ENCODE data around the gene BICC1.

The BICC1 gene

GRCh38 chr10:58585435-58585834 lies 72.8 kb downstream of the BICC1 start:
- H3K9me3 ChIP-seq (ENCODE audit: insufficient read depth, low read depth, low read length) = no peaks in the 10 kb centered on the region
- H4K20me1 ChIP-seq (ENCODE audit: insufficient read depth, low read length, poor library complexity, severe bottlenecking) = no peaks in the 10 kb centered on the region
- H2AFZ ChIP-seq (ENCODE audit: low read length) = no peak overlapping the region
- no peak overlapping the region for H3K9ac ChIP-seq (ENCODE audit: low read depth, low read length, poor library complexity, severe bottlenecking)
- no peaks in the 10 kb centered on the region for H3K4me1 ChIP-seq (ENCODE audit: insufficient read depth, low read length, poor library complexity, severe bottlenecking)
- no peaks in the 10 kb centered on the region for H3F3A ChIP-seq (ENCODE audit: low read depth)
- H3K4me3 ChIP-seq (ENCODE audit: low read length, poor library complexity, severe bottlenecking) = no peak overlapping the region
- no peaks in the 10 kb centered on the region for H3K27me3 ChIP-seq (ENCODE audit: insufficient read depth, low read length, poor library complexity, severe bottlenecking)
- H3K79me2 ChIP-seq (ENCODE audit: insufficient read depth, low read length) = no peaks in the 10 kb centered on the region
- no peaks in the 10 kb centered on the region for H3K9me2 ChIP-seq (replicated peaks; ENCODE audit: low read depth, low read length)
- H3K36me3 ChIP-seq (ENCODE audit: insufficient read depth, low read length) = no peaks in the 10 kb centered on the region
- no peak overlapping the region for H3K4me2 ChIP-seq (ENCODE audit: low read depth, low read length, poor library complexity, severe bottlenecking)
- TF ChIP-seq EZH2phosphoT487 (IDR thresholded peaks at IDR 0.05; ENCODE audit: borderline replicate concordance) = no peak
- TF ChIP-seq CTCF (conservative IDR thresholded peaks at IDR 0.05; ENCODE audit: low read length) = no peak

GRCh38 chr10:58586282-58587245 lies 73.9 kb downstream of the BICC1 start:
- Histone ChIP-seq H3K4me3 (ENCODE audit: low read length, poor library complexity, severe bottlenecking) (no peak overlapping the region), H3K79me2 (ENCODE audit: insufficient read depth, low read length) (no peaks in the 10 kb centered on the region), H3K27me3 (ENCODE audit: insufficient read depth, low read length, poor library complexity, severe bottlenecking) (no peaks in the 10 kb centered on the region), H2AFZ (ENCODE audit: low read length) (no peak overlapping the region), H3K36me3 (ENCODE audit: insufficient read depth, low read length) (no peaks in the 10 kb centered on the region), H3K9ac (ENCODE audit: low read depth, low read length, poor library complexity, severe bottlenecking) (no peak overlapping the region), H3K9me3 (ENCODE audit: insufficient read depth, low read depth, low read length) (no peaks in the 10 kb centered on the region), H4K20me1 (ENCODE audit: insufficient read depth, low read length, poor library complexity, severe bottlenecking) (no peaks in the 10 kb centered on the region), H3K9me2 (replicated peaks; ENCODE audit: low read depth, low read length) (no peaks in the 10 kb centered on the region), H3F3A (ENCODE audit: low read depth) (no peaks in the 10 kb centered on the region), H3K4me2 (ENCODE audit: low read depth, low read length, poor library complexity, severe bottlenecking) (no peak overlapping the region), H3K4me1 (ENCODE audit: insufficient read depth, low read length, poor library complexity, severe bottlenecking) (no peaks in the 10 kb centered on the region)
- TF ChIP-seq EZH2phosphoT487 (IDR thresholded peaks at IDR 0.05; ENCODE audit: borderline replicate concordance) (no peak), CTCF (conservative IDR thresholded peaks at IDR 0.05; ENCODE audit: low read length) (no peak)

- Histone ChIP-seq H3K4me3 (ENCODE audit: low read length, poor library complexity, severe bottlenecking) (no peak overlapping the region), H3K4me1 (ENCODE audit: insufficient read depth, low read length, poor library complexity, severe bottlenecking) (no peaks in the 10 kb centered on the region), H4K20me1 (ENCODE audit: insufficient read depth, low read length, poor library complexity, severe bottlenecking) (no peaks in the 10 kb centered on the region), H3K9ac (ENCODE audit: low read depth, low read length, poor library complexity, severe bottlenecking) (no peak overlapping the region), H2AFZ (ENCODE audit: low read length) (no peak overlapping the region), H3K9me3 (ENCODE audit: insufficient read depth, low read depth, low read length) (no peaks in the 10 kb centered on the region), H3K4me2 (ENCODE audit: low read depth, low read length, poor library complexity, severe bottlenecking) (no peak overlapping the region), H3K9me2 (replicated peaks; ENCODE audit: low read depth, low read length) (no peaks in the 10 kb centered on the region), H3K27me3 (ENCODE audit: insufficient read depth, low read length, poor library complexity, severe bottlenecking) (no peaks in the 10 kb centered on the region), H3K36me3 (ENCODE audit: insufficient read depth, low read length) (no peaks in the 10 kb centered on the region), H3F3A (ENCODE audit: low read depth) (no peaks in the 10 kb centered on the region), H3K79me2 (ENCODE audit: insufficient read depth, low read length) (no peaks in the 10 kb centered on the region)
- no peak for TF ChIP-seq EZH2phosphoT487 (IDR thresholded peaks at IDR 0.05; ENCODE audit: borderline replicate concordance)
- no peak for TF ChIP-seq CTCF (conservative IDR thresholded peaks at IDR 0.05; ENCODE audit: low read length)
These were observed 75.0 kb downstream of the BICC1 start for GRCh38 chr10:58587676-58588075.
